ENCODE measurements around the gene ACAP3.

Gene ACAP3

DNA sequence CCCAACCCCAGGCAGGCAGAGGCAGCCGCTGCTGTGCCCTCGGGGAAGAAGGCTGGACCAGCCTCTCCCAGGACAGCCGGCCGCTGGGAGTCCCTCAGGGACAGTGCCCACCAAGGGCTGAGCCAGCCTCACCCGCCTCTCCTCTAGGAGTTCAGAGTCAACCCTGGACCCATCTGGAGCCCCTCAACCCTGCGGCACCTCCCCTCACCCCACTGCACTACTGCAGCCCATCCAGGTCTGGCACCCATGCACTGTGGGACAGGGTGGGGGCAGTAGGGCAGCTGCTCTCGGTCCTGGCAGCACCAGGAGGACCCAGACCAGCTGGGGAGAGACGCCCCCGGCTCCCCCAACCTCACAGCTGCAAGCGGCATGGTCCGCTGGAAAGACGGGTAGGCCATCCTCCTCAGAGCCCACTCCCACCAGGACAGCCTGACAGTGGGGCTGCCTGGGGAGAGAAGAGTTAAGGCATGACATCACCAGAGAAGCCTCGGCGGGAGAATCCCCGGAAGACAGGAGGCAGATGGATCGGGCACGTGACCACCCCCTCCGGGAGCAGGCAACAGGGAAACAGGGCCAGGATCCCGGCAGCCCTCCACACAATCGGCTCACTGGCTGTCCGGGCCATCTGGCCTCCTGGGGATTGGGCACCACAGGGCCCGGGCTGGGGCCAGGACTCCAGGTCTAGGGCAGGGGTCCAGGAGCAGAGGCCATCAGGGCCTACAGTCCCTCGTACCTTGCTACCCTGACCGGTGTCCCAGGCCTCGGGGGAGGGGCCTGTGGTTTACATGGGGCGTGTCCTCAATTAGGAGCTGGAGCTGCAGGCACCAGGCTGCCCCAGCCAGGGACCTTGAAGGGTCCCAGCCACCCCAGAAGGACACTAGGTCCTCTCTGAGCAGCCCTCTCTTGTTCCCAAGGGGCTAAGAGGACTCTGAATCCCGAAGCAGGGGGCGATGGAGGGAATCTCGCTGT is 3.1 kb downstream of the ACAP3 start:
- H3F3A ChIP-seq (ENCODE audit: insufficient read depth, low read length) = peaks cover 3% of the 10 kb centered on the region; the same call in 1 of the 2 replicates
- DNase-seq = no peak
- H3K4me3 ChIP-seq (ENCODE audit: low read length) = no peak overlapping the region
- H3K9ac ChIP-seq (ENCODE audit: low read length) = no peak overlapping the region
- H3K9me3 ChIP-seq (replicated peaks; ENCODE audit: insufficient read depth, low read length) = no peaks in the 10 kb centered on the region
- H3K79me2 ChIP-seq (ENCODE audit: low read length) = peaks cover 35% of the 10 kb centered on the region
- TF ChIP-seq EZH2 (optimal IDR thresholded peaks at IDR 0.05; ENCODE audit: low read depth, low read length) (no peak), EZH2phosphoT487 (IDR thresholded peaks at IDR 0.05; ENCODE audit: low read length) (no peak), CTCF (IDR thresholded peaks at IDR 0.05; ENCODE audit: low read length) (no peak)
- no peak overlapping the region for H3K4me2 ChIP-seq (ENCODE audit: low read depth, low read length)
- no peaks in the 10 kb centered on the region for H3K36me3 ChIP-seq (replicated peaks; ENCODE audit: insufficient read depth, low read length)
- no peak overlapping the region for H2AFZ ChIP-seq (ENCODE audit: low read length)
- no peaks in the 10 kb centered on the region for H3K27me3 ChIP-seq (replicated peaks; ENCODE audit: insufficient read depth, low read length)
- no peaks in the 10 kb centered on the region for H4K20me1 ChIP-seq (ENCODE audit: insufficient read depth, low read length)
- no peak overlapping the region for H3K27ac ChIP-seq (ENCODE audit: low read length)
- peaks cover 10% of the 10 kb centered on the region for H3K4me1 ChIP-seq (ENCODE audit: low read length)
- no peaks in the 10 kb centered on the region for H3K9me2 ChIP-seq (replicated peaks; ENCODE audit: insufficient read depth, low read length)

- no peak overlapping the region for H3K27ac ChIP-seq (ENCODE audit: low read length)
- no peaks in the 10 kb centered on the region for H4K20me1 ChIP-seq (ENCODE audit: insufficient read depth, low read length)
- H2AFZ ChIP-seq (ENCODE audit: low read length) = no peak overlapping the region
- H3K27me3 ChIP-seq (replicated peaks; ENCODE audit: insufficient read depth, low read length) = no peaks in the 10 kb centered on the region
- TF ChIP-seq EZH2 (optimal IDR thresholded peaks at IDR 0.05; ENCODE audit: low read depth, low read length) = no peak
- no peak for TF ChIP-seq EZH2phosphoT487 (IDR thresholded peaks at IDR 0.05; ENCODE audit: low read length)
- TF ChIP-seq CTCF (IDR thresholded peaks at IDR 0.05; ENCODE audit: low read length) = no peak
- H3K4me1 ChIP-seq (ENCODE audit: low read length) = peaks cover 10% of the 10 kb centered on the region
- H3K9ac ChIP-seq (ENCODE audit: low read length) = no peak overlapping the region
- DNase-seq = no peak
- H3K79me2 ChIP-seq (ENCODE audit: low read length) = peaks cover 26% of the 10 kb centered on the region
- no peaks in the 10 kb centered on the region for H3K36me3 ChIP-seq (replicated peaks; ENCODE audit: insufficient read depth, low read length)
- no peak overlapping the region for H3K4me3 ChIP-seq (ENCODE audit: low read length)
- H3K4me2 ChIP-seq (ENCODE audit: low read depth, low read length) = no peak overlapping the region
- H3F3A ChIP-seq (ENCODE audit: insufficient read depth, low read length) = peaks cover 3% of the 10 kb centered on the region; the same call in 1 of the 2 replicates
- H3K9me3 ChIP-seq (replicated peaks; ENCODE audit: insufficient read depth, low read length) = no peaks in the 10 kb centered on the region
- H3K9me2 ChIP-seq (replicated peaks; ENCODE audit: insufficient read depth, low read length) = no peaks in the 10 kb centered on the region
Observed at GRCh38 chr1:1303736-1304135, 4.0 kb downstream of the ACAP3 start.

- Histone ChIP-seq H3K9me3 (replicated peaks; ENCODE audit: insufficient read depth, low read length) (no peaks in the 10 kb centered on the region), H4K20me1 (ENCODE audit: insufficient read depth, low read length) (no peaks in the 10 kb centered on the region), H3K9me2 (replicated peaks; ENCODE audit: insufficient read depth, low read length) (no peaks in the 10 kb centered on the region), H3K4me2 (ENCODE audit: low read depth, low read length) (no peak overlapping the region), H3K36me3 (replicated peaks; ENCODE audit: insufficient read depth, low read length) (no peaks in the 10 kb centered on the region), H2AFZ (ENCODE audit: low read length) (no peak overlapping the region), H3K4me3 (ENCODE audit: low read length) (no peak overlapping the region), H3K27ac (ENCODE audit: low read length) (no peak overlapping the region), H3K4me1 (ENCODE audit: low read length) (peaks cover 10% of the 10 kb centered on the region), H3K9ac (ENCODE audit: low read length) (no peak overlapping the region), H3K27me3 (replicated peaks; ENCODE audit: insufficient read depth, low read length) (no peaks in the 10 kb centered on the region), H3F3A (ENCODE audit: insufficient read depth, low read length) (peaks cover under 1% of the 10 kb centered on the region; the same call in 1 of the 2 replicates), H3K79me2 (ENCODE audit: low read length) (peaks cover 24% of the 10 kb centered on the region)
- DNase-seq = no peak
- TF ChIP-seq CTCF (IDR thresholded peaks at IDR 0.05; ENCODE audit: low read length) (no peak), EZH2phosphoT487 (IDR thresholded peaks at IDR 0.05; ENCODE audit: low read length) (no peak), EZH2 (optimal IDR thresholded peaks at IDR 0.05; ENCODE audit: low read depth, low read length) (no peak)
Observed at GRCh38 chr1:1302951-1303509, 4.7 kb downstream of the ACAP3 start.

All from MM.1S (cell line).